GM21825 (cell line): Measurements from ENCODE around the gene TTLL9.
A peak's percentile ranks its signal among the peaks of the same experiment; 100 is the strongest.

Source experiments
- ATAC-seq: cut with Tn5 transposase; IDR thresholded peaks from one replicate; pipeline ENCODE4 v1.9.1; 2021; ENCODE audit warnings: mild to moderate bottlenecking, moderate library complexity; ENCODE audit not compliant: unreplicated experiment

The TTLL9 gene

DNA sequence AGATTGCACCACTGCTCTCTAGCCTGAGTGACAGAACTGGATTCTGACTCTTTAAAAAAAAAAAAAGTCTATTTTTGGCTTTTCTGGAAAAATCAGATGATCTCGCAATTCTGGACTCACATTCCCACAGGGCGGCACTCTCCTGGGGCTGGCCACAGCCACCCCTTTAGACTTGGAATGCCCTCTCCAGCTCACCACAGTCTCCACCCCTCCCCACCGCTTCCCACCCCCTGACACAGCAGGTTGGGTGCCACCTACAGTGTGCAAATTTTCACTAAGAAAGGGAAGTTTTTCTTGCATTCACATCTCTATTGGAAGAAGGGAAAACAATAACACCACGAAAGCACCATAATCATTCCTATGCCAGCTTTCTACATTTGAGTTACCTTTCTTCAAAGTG is 66.0 kb downstream of the TTLL9 start:
- ATAC-seq: no peak

DNA sequence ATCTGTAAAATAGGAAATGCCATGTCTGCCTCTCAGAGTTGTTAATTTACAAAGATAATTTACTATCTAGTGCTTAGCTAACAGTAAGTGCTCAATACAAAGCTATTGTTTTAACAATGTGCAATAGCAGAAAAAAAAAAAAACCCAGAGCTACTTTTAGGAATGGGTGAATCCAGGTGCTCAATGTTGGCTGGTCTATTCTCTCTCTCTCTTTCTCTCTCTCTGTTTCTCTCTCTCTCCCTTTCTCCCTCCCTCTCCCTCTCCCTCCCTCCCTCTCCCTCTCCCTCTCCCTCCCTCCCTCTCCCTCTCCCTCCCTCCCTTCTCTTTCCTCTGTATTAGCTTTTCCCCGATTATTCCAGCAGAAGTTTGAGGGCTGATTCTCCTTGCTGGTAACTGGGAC is 67.4 kb downstream of the TTLL9 start:
- no peak for ATAC-seq

DNA sequence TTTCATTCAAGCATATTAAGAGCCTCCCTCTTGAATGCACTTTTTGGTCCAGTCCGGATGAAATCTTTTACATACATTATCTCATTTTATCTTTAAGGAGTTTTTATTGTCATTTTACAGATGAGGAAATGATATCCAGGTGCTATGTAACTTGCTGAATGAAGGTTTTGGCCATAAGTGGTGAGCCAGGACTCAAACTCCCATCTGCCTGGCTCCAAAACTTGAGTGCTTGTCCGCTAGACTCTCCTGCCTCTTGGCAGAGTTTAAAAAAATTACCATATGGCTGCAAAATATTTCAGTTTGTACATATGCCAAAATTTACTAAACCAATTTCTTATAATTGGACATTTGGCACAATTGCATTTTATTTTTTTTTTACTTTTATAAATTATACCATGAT is 69.2 kb downstream of the TTLL9 start:
- no peak for ATAC-seq

DNA sequence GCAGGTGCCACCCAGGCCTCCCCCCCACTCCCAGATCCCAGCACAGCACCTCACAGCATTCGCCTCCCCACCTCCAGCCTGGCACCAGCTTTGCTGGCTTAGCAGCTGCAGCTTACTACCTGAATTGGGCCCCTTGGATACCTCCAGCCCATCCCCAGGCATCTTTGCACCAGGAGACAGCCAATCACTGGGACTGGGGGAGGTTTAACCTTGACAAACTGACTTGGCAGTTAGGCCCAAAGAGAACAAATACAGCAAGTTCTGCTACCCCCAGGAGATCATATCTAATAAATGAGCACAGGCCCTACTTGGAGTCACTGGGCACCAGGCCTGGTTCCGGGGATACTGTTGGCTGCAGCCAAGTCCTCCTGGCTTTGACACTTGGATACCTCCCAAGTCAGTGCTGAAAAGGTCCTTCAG is 72.6 kb downstream of the TTLL9 start:
- ATAC-seq: no peak

DNA sequence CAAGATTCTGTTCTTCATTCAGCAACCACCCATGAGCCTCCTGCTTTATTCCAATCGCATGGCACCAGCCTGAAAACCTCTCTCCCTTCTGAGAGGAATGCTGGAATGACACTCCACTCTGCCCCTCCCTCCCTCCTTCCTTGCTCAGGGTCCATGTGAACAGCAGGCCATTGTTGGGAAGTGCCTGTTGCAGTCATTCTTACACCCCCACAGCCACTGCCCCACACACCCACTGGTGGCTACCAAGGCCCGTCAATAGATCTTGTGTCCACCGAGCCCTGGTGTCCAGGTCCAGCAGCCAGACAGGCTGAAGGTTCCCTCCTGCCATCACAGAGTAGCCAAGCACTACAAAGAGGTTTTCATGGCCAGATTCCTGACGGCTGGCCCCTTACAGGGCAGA is 74.9 kb downstream of the TTLL9 start:
- no peak for ATAC-seq

DNA sequence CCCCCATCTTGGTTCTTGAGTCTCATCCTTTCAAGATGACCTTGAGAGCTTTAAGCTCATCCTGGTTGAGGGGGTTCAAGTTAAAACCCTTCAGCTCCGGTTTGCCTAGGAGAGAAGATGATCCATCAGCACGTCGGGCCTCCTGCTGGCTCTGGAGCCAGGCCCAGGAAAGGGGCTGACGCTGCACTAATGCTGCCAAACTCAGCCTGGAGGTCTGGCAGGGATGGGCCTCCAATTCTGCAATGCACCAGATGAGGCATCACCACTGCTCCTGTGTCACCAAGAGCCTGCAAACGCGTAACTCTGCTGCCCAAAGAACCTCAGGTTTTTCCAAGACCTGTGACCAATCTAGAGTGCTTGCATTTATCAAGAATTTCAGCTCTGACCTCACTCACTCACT is 75.4 kb downstream of the TTLL9 start:
- ATAC-seq: no peak

DNA sequence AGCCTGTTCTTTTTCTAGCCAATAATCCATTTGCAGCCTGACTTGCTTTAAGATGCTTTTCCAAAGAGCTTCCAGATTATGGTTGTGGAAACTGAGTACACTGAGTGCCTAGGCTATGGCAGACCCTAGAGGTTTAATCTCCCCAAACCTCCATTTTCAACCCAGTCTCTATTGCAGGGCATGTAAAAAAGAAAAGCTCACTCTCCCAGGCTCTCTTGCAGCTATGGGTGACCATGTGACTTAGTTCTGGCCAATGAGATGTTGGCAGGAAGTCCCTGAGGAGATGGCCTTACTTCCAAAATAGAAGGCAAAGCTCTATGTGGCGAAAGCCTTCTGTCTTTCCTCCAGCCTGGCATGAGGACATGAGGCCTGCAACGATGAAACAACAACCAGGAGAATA is 77.6 kb downstream of the TTLL9 start:
- no peak for ATAC-seq

DNA sequence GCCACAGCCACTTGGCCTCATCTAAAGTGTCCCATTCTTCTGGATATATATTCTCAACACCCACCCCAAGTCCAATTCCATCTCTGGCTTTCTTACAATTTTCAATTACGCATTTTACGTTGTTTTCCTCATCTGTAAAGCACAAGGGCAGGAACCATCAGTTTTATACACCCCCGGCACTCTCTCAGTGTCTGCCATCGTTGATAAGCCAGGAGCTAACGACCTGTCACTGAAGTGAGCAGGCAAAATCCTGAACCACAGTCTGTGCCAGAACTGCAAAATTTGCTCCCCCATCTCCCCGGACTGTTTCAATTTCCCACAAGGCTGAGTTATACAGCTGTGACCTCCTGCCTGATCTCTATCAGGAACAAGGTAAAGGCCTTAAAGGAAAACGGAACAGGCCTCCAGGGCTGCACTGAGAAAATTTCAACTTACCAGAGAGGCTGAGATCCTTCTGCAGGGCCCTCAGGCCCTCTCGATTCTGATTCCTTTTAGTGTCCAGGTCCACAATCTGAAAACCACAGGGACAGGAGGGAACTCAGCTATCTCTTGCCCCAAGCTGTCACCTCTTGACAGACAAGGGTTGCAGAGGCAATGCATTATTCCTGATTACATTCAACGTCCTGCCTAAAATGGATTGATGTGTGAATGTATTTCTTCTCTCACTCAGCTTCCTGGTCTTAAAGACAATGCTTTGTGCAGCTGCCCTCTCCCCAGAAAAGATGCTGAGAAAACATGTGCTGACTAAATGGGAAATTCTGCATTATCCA is 79.6 kb downstream of the TTLL9 start:
- no peak for ATAC-seq

DNA sequence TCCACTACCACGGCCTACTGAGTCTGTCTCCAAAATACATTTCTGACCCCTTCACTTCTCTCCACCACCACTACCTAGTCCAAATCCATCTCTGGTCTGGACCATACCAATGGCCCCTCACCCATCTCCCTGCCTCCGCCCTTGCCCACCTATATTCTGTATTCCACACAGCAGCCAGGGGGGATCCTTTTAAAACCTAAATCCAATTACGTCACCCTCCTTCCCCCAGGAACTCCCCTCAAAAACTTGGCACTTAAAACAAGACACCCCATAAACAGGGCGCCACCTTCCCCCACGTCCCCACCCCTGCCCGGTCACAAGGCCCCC is 80.7 kb downstream of the TTLL9 start:
- ATAC-seq: no peak

DNA sequence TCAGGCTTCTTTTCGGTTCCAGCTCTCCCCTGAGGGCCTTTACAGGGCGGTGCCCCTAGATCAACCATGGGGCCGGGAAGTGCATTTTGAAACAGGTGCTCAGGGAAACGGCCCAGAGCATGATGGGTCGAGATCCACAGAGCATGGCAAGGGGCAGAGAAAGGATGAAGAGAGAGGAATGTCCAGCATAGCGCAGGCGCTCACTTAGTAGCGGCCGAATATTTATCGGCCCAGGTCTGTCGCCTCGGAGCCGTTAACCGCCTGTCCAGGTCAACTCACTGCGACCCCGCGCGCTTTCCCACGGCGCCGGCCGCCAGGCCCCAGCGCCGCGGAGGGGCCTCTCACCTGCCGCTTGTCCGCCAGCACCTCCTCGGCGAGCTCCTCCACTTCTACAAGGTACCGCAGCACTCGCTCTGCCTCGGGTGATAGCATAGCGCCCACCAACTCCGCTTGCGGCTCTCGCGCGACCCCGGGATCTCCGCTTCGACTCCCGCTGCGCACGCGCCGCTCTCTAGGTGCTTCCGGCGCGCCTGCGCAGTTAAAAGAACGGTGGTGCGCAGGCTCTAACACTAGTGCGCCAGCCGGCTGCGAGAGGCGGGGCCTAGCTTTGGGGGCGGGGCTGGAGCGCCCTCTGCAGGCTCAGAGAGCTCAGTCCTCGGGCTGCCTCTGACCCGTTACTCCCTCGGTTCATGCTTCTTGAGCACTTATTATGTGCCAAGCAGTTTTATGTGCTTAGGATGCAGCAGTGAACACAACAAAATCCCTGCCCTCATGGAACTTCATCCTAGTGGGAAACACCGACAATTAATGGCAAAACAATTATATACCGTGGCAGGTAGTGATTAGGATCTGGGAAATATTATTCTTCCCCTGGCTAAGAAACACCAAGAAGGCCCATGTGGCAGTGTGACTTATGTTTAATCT is 81.4 kb downstream of the TTLL9 start, which contains the start of gene PDRG1:
Gene PDRG1, minus strand, starts transcription at position 517 of the 924 bp plus-strand sequence. Its CDS starts 85 bp downstream, at position 432.
- peak; percentile 87 for ATAC-seq

DNA sequence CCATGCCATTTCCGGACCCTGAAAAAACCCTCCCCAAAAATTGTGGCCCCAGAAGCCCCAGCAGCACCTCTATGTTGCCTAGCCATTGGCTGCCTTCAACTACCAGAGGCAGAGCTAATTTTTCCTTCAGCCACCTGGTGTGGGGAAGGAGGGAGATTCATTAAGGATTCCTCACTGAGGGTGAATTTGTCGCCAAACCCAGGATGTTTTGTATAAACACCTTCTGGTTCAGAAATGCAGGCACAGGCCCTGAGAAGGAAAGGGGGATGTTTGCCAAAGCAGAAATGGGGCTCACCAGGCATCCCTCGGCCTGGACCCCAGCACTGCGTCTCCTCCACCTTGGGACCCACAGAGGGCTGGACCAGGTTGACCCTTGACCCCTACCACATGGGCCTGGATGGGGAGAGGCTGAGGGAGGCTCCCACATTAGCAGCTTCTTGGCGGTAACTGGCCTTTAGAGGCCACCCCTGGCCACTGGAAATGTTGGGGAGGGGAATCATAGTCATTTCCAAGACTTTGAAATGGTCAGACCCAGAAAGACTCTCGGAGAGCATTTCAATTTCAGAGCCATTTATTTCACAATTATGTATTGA is 83.2 kb downstream of the TTLL9 start:
- ATAC-seq: no peak

DNA sequence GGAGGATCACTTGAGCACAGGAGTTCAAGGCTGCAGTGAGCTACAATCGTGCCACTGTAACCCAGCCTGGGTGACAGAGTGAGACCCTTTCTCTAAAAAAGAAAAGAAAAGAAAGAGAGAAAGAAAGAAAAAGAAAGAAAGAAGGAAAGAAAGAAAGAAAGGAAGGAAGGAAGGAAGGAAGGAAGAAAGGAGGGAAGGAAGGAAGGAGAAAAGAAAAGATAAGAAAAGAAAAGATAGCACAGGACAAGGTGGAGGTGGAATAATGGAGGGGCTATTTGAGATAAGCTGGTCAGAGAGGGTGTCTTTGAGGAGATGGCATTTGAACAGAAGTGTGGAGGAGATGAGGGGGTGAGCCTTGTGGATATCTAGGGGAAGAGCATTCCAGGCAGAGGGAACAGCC is 84.1 kb downstream of the TTLL9 start:
- no peak for ATAC-seq

DNA sequence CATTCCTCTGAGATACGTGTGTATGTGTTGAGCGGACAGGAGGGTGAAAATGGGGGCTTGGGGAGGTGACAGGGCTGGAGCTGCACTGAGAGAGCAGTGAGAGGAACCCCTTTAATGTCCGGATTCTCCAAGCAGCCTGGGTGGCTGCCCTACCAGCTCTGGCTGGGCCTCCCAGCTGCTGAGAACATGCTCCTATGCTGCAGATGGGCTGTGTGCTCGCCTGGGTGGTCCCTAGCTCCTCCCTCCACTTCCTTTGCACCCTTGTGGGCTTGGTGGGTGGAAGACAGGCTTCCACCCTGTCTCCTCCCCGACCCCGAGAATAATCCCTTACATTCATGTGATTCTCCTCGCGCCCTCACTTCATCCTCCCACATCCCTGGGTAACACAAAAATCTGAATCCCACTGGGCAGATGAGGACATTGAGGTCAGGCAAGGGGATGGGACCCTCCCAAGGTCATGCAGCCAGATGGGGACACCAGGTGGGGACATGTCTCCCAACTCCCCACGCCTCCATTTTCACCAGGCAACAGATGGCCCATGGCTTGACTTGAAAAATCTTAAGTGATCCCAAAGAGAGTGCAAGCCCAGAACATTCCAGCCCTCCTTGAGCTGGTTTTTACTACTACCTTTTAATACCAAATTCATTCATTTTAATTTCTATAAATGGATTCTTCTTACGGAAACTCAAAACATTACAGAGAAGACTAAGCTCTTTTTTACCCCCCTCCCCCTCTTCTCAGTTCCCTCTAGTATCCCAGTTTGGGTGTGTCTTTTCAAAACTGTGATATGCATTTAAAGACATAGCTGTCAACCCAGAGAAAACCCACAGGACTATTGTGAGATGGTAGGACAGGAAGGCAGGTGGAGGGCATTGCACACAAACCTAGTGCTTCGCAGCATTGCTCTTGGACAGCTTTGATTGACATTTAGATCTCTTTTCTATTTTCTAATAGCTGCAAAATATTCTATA is 86.4 kb downstream of the TTLL9 start:
- no peak for ATAC-seq

DNA sequence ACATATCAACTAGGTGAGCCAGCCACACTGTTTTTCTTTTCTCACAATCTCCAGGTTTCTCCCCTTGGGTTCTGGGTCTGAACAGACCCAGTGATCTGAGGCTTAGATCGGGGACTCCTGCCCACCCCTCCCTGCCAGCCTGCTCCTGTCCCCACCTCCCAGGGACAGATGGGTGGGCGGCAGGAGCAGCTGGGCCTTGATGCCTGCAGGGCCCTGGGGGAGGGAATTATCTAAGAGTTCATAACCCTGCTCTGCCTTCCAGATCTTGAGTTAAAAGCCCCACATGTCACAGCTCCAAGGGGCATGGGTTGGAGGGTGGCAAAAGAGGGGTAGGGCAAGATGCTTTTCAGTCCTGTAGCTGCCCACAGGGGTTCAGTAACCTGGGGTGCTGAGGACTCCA is 92.3 kb downstream of the TTLL9 start:
- ATAC-seq: no peak

DNA sequence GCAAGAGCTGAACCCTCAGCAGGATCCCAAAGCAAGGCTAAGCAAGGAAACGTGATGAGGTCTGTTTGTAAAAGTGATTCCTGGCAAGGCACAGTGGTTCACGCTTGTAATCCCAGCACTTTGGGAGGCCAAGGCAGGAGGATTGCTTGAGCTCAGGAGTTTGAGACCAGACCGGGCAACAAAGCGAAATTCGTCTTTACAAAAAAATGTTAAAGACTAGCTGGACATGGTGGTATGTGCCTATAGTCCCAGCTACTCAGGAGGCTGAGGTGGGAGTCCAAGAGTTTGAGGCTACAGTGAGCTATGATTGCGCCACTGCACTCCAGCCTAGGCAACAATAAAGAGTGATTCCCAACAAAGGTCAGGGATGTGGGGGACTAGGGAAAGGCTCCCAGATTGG is 93.5 kb downstream of the TTLL9 start:
- ATAC-seq: no peak

DNA sequence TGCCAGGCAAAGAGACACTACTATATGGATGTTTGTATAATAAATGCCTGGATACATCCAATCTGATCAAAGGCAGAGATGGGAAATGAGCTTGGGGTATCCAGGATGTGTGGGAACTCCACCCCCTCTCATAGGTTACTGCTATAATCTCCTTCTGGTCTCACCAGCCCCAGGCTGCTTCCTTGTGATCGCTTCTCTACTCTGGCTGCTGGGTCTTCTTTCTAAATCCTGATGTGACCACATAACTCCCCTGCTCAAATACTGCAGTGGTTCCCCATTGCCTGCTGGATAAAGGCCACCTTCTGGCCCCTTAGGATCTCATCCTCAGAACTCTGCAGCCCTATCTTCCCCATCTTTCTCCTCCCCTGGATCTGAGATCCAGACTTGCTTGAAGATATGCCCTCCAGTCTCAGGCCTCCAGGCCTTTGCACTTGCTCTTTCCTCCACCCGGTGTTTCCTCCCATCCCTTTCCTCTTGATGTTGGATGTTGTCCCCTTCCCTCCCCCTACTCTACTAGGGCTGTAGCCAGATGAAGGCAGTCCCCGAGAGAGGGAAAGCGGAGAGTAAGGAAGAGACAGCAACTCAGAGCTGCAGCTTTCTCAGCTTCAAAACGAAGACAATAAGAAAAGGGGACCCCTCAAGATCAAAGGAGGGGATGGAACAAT is 96.7 kb downstream of the TTLL9 start:
- no peak for ATAC-seq

DNA sequence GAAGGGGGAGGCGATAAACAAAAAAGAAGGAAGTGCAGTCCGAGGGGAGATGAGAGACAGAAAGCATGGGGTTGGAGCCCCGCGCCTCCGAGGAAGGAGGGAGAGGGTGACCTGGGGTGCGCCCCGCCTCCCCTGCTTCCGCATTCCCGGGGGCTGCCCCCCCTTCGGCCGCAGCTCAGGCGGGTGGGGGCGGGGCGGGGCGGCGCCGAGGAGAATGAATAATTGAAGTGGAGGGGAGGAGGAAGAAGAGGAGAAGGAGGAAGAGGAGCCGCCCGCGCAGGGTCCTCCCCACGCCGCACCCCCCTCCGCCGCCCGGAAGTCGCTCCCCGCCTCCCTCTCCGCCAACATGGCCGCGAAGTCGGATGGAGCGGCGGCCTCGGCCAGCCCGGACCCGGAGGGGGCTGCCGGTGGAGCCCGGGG is 97.4 kb downstream of the TTLL9 start, which contains the start of gene XKR7:
Gene XKR7, plus strand, starts transcription at position 322 of the 420 bp plus-strand sequence. Its CDS starts 25 bp downstream, at position 347.
- no peak for ATAC-seq

DNA sequence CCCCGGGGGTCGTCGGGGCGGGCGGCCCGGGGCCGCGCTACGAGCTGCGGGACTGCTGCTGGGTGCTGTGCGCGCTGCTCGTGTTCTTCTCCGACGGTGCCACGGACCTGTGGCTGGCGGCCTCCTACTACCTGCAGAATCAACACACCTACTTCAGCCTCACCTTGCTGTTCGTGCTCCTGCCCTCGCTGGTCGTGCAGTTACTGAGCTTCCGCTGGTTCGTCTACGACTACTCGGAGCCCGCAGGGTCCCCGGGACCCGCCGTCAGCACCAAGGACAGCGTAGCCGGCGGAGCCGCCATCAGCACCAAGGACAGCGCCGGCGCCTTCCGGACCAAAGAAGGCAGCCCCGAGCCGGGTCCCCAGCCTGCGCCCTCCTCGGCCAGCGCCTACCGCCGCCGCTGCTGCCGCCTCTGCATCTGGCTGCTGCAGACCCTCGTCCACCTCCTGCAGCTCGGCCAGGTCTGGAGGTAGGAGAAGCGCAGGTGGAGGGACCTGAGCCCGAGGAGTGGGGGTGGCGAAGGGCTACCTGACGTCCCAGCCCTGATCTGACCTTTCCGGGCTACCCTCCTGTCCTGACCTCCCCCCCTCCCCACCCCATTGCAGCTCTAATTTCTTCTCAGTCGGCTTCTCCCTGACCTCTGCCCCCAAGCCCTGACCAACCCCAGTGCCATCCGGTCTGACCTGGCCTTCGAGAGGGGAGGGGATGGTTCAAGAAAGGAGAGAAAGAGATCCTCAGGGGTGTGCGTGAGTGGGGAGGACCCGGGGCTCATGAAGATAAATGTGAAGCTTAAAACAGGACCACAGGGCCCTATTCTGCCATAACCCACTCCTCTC is 98.1 kb downstream of the TTLL9 start:
- ATAC-seq: no peak

DNA sequence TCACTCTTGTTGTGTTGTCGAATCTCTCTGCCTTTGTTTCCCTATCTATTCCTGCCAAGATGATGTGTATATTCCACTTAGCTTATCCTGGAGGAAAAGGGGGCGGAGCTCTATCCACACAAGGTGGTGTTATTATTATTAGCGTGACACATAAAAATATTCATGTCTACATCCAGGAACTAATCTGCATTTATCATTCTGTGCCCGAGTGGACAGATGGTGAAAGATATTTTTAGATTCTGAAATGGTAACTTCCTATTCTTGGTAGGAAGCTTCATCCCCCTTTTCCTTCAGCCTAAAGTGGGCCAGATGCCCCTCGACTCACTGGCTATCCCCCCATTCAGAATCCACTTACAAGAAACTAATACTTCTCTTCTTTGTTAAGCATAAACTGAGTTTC is 99.6 kb downstream of the TTLL9 start:
- ATAC-seq: no peak
